NCI-H446 (cell line): ENCODE data around the gene BHLHA9.
"Not testable (repeated sequence)": the region's sequence is repeated elsewhere in the genome, so short reads cannot be mapped to it uniquely, and the experiment has no call there.

Source experiments
- DNase-seq, 2 experiments: peaks; one replicate each; lab custom pipeline; 2025; lab: John Stamatoyannopoulos, UW

The BHLHA9 gene

GRCh38 chr17:1270210-1271029 lies at the start of gene BHLHA9:
BHLHA9 (plus strand) TSS chr17:1270444; CDS start chr17:1270564, 120 bp downstream.
- DNase-seq = no peak

- DNase-seq = no peak
Observed at GRCh38 chr17:1221209-1221608, 49.0 kb upstream of the BHLHA9 start.

- DNase-seq = no peak
Observed at GRCh38 chr17:1222321-1222720, 47.9 kb upstream of the BHLHA9 start.

- no peak for DNase-seq
Observed at GRCh38 chr17:1223662-1224061, 46.6 kb upstream of the BHLHA9 start.

- DNase-seq = no peak
Observed at GRCh38 chr17:1224330-1224729, 45.9 kb upstream of the BHLHA9 start.

- DNase-seq = no peak
Observed at GRCh38 chr17:1226308-1226707, 43.9 kb upstream of the BHLHA9 start.

GRCh38 chr17:1227365-1227764 lies 42.9 kb upstream of the BHLHA9 start:
- no peak for DNase-seq

- no peak for DNase-seq
Observed at GRCh38 chr17:1227917-1228780, 42.1 kb upstream of the BHLHA9 start.

- DNase-seq = no peak
Observed at GRCh38 chr17:1228781-1229348, 41.4 kb upstream of the BHLHA9 start.

- no peak for DNase-seq
Observed at GRCh38 chr17:1229349-1229899, 40.8 kb upstream of the BHLHA9 start.

GRCh38 chr17:1229900-1230501 lies 40.2 kb upstream of the BHLHA9 start:
- no peak for DNase-seq

GRCh38 chr17:1231456-1231855 lies 38.8 kb upstream of the BHLHA9 start:
- no peak for DNase-seq

- DNase-seq = no peak
Observed at GRCh38 chr17:1232331-1232730, 37.9 kb upstream of the BHLHA9 start.

- no peak for DNase-seq
Observed at GRCh38 chr17:1232786-1233185, 37.5 kb upstream of the BHLHA9 start.

GRCh38 chr17:1234455-1234854 lies 35.8 kb upstream of the BHLHA9 start:
- no peak for DNase-seq

- no peak for DNase-seq
Observed at GRCh38 chr17:1237471-1237870, 32.8 kb upstream of the BHLHA9 start.

GRCh38 chr17:1239210-1239609 lies 31.0 kb upstream of the BHLHA9 start:
- DNase-seq = no peak

GRCh38 chr17:1240426-1240825 lies 29.8 kb upstream of the BHLHA9 start:
- not testable (repeated sequence) for DNase-seq

GRCh38 chr17:1241929-1242328 lies 28.3 kb upstream of the BHLHA9 start:
- DNase-seq = no peak

- no peak for DNase-seq
Observed at GRCh38 chr17:1244606-1245012, 25.6 kb upstream of the BHLHA9 start.

GRCh38 chr17:1251866-1252608 lies 18.2 kb upstream of the BHLHA9 start:
- DNase-seq = peak; percentile 41 to 78
